ENCODE measurements around the gene FBXO5. TPM values are rescaled to one million over a fixed set of nuclear protein-coding genes. Genes with fewer than 3 reads are reported as not detected.
A peak's percentile ranks its signal among the peaks of the same experiment; 100 is the strongest.
"Not testable (repeated sequence)": the region's sequence is repeated elsewhere in the genome, so short reads cannot be mapped to it uniquely, and the experiment has no call there.

Gene FBXO5
- 13.7 TPM for total RNA-seq (ENCODE audit: insufficient read depth, low replicate concordance)

GRCh38 chr6:152982904-152983636, at the start of gene FBXO5:
Gene FBXO5 (minus strand): TSS chr6:152983041. CDS start chr6:152982959, 82 bp downstream.
- peak; percentile 99 for DNase-seq (ENCODE audit: low spot score)

- DNase-seq (ENCODE audit: low spot score): peak; percentile 44
Observed at GRCh38 chr6:153032255-153032882, 49.5 kb upstream of the FBXO5 start.

GRCh38 chr6:153031335-153031955, 48.6 kb upstream of the FBXO5 start:
- DNase-seq (ENCODE audit: low spot score): no peak

- no peak for DNase-seq (ENCODE audit: low spot score)
Observed at GRCh38 chr6:153028963-153029362, 46.1 kb upstream of the FBXO5 start.

- no peak for DNase-seq (ENCODE audit: low spot score)
Observed at GRCh38 chr6:153028286-153028685, 45.4 kb upstream of the FBXO5 start.

- no peak for DNase-seq (ENCODE audit: low spot score)
Observed at GRCh38 chr6:153027480-153027879, 44.6 kb upstream of the FBXO5 start.

GRCh38 chr6:153024709-153025017, 41.8 kb upstream of the FBXO5 start:
- no peak for DNase-seq (ENCODE audit: low spot score)

- DNase-seq (ENCODE audit: low spot score): peak; percentile 61
Observed at GRCh38 chr6:153023977-153024708, 41.3 kb upstream of the FBXO5 start.

GRCh38 chr6:153018355-153018754, 35.5 kb upstream of the FBXO5 start:
- DNase-seq (ENCODE audit: low spot score): no peak

- DNase-seq (ENCODE audit: low spot score): no peak
Observed at GRCh38 chr6:153016846-153017245, 34.0 kb upstream of the FBXO5 start.

- DNase-seq (ENCODE audit: low spot score): no peak
Observed at GRCh38 chr6:153015094-153015640, 32.3 kb upstream of the FBXO5 start.

- no peak for DNase-seq (ENCODE audit: low spot score)
Observed at GRCh38 chr6:153013438-153013837, 30.6 kb upstream of the FBXO5 start.

GRCh38 chr6:153012856-153013255, 30.0 kb upstream of the FBXO5 start:
- DNase-seq (ENCODE audit: low spot score): no peak

- no peak for DNase-seq (ENCODE audit: low spot score)
Observed at GRCh38 chr6:153003366-153003690, 20.5 kb upstream of the FBXO5 start.

- DNase-seq (ENCODE audit: low spot score): peak; percentile 99
Observed at GRCh38 chr6:153002613-153003365, 19.9 kb upstream of the FBXO5 start, which contains the start of gene MTRF1L. Gene MTRF1L (minus strand): TSS chr6:153002709. CDS start chr6:153002685, 24 bp downstream.

GRCh38 chr6:153001767-153002612, 19.1 kb upstream of the FBXO5 start:
- DNase-seq (ENCODE audit: low spot score): peak; percentile 32

GRCh38 chr6:153000790-153001189, 17.9 kb upstream of the FBXO5 start:
- DNase-seq (ENCODE audit: low spot score): not testable (repeated sequence)

GRCh38 chr6:153000243-153000642, 17.4 kb upstream of the FBXO5 start:
- DNase-seq (ENCODE audit: low spot score): no peak

GRCh38 chr6:152999538-152999937, 16.7 kb upstream of the FBXO5 start:
- DNase-seq (ENCODE audit: low spot score): not testable (repeated sequence)

GRCh38 chr6:152993847-152994246, 11.0 kb upstream of the FBXO5 start:
- DNase-seq (ENCODE audit: low spot score): no peak

Measured in umbilical cord (tissue), 2 donors.